CD4-positive, alpha-beta T cell treated with Interleukin-15 for 1 hour (primary cell): ENCODE measurements around the gene INPPL1.
"Not testable (repeated sequence)": the region's sequence is repeated elsewhere in the genome, so short reads cannot be mapped to it uniquely, and the experiment has no call there.

ENCODE experiments used
- DNase-seq: peaks from one replicate; pipeline ENCODE4 v3.0.0-alpha.2; 2020

Gene INPPL1

GRCh38 chr11:72247584-72247983 is 23.0 kb downstream of the INPPL1 start:
- DNase-seq, result no peak

GRCh38 chr11:72249961-72250360 is 25.4 kb downstream of the INPPL1 start:
- no peak for DNase-seq

GRCh38 chr11:72250661-72251464 is 26.3 kb downstream of the INPPL1 start:
- DNase-seq, result no peak

GRCh38 chr11:72251614-72252013 is 27.0 kb downstream of the INPPL1 start:
- DNase-seq, result no peak

- no peak for DNase-seq
Measured at GRCh38 chr11:72253392-72253791, 28.8 kb downstream of the INPPL1 start.

- no peak for DNase-seq
Measured at GRCh38 chr11:72254299-72254993, 29.9 kb downstream of the INPPL1 start.

GRCh38 chr11:72257570-72257969 is 33.0 kb downstream of the INPPL1 start:
- DNase-seq, result no peak

- no peak for DNase-seq
Measured at GRCh38 chr11:72259490-72259889, 34.9 kb downstream of the INPPL1 start.

- no peak for DNase-seq
Measured at GRCh38 chr11:72260574-72260973, 36.0 kb downstream of the INPPL1 start.

GRCh38 chr11:72263361-72263760 is 38.8 kb downstream of the INPPL1 start:
- DNase-seq, result no peak

GRCh38 chr11:72265951-72266350 is 41.4 kb downstream of the INPPL1 start:
- DNase-seq, result no peak

- not testable (repeated sequence) for DNase-seq
Measured at GRCh38 chr11:72266960-72267359, 42.4 kb downstream of the INPPL1 start.

GRCh38 chr11:72267956-72268617 is 43.5 kb downstream of the INPPL1 start:
- no peak for DNase-seq

- DNase-seq, result no peak
Measured at GRCh38 chr11:72271980-72272379, 47.4 kb downstream of the INPPL1 start.

- DNase-seq, result no peak
Measured at GRCh38 chr11:72274435-72274834, 49.9 kb downstream of the INPPL1 start.

- DNase-seq, result no peak
Measured at GRCh38 chr11:72278905-72279304, 54.3 kb downstream of the INPPL1 start.

GRCh38 chr11:72280037-72280436 is 55.5 kb downstream of the INPPL1 start:
- no peak for DNase-seq

- no peak for DNase-seq
Measured at GRCh38 chr11:72280726-72281315, 56.3 kb downstream of the INPPL1 start.

GRCh38 chr11:72283947-72284346 is 59.4 kb downstream of the INPPL1 start:
- DNase-seq, result no peak

- no peak for DNase-seq
Measured at GRCh38 chr11:72287293-72287692, 62.7 kb downstream of the INPPL1 start.
